Measurements from ENCODE around the gene TMEM106A. TPM values are rescaled to one million over a fixed set of nuclear protein-coding genes. Genes with fewer than 3 reads are reported as not detected.

The TMEM106A gene
- total and polyA plus RNA-seq, 4 donors = 4.3 to 22.4 (median 10.0) TPM

GRCh38 chr17:43216762-43217613 is 5.3 kb downstream of the TMEM106A start:
- 95 to 97% methylated on average over 4 of the region's 4 CpGs for WGBS, 2 donors
- Histone ChIP-seq H3K27ac (ENCODE audit: low read depth in 1 of 2, low read length in 1 of 2) (no peak overlapping the region), H3K9ac (ENCODE audit: insufficient read depth in 1 of 2, low read length in 2 of 2) (no peak overlapping the region), H3K36me3 (ENCODE audit: control insufficient read depth in 4 of 4, insufficient read depth in 4 of 4, low read length in 4 of 4) (peaks cover 0 to 28% (median 11%) of the 10 kb centered on the region in 4 donors), H3K27me3 (ENCODE audit: control insufficient read depth in 3 of 3, insufficient read depth in 3 of 3, low read length in 2 of 3) (no peaks in the 10 kb centered on the region), H3K4me3 (no peak overlapping the region), H3K9me3 (ENCODE audit: control insufficient read depth in 4 of 4, insufficient read depth in 3 of 4, low read length in 3 of 4) (no peaks in the 10 kb centered on the region), H3K4me1 (ENCODE audit: control insufficient read depth in 5 of 5, insufficient read depth in 5 of 5, low read length in 5 of 5) (peaks cover 0 to 16% (median 10%) of the 10 kb centered on the region in 5 donors)
- TF ChIP-seq CTCF (IDR thresholded peaks at IDR 0.05; ENCODE audit: control extremely low read depth, extremely low read depth) = no peak
- DNase-seq (no peak), ATAC-seq (ENCODE audit: insufficient read depth, low FRiP score) (no peak)

GRCh38 chr17:43217614-43218087 is 6.0 kb downstream of the TMEM106A start:
- H3K9ac ChIP-seq (ENCODE audit: insufficient read depth in 1 of 2, low read length in 2 of 2) = no peak overlapping the region
- no peak overlapping the region for H3K4me3 ChIP-seq
- no peaks in the 10 kb centered on the region for H3K9me3 ChIP-seq (ENCODE audit: control insufficient read depth in 4 of 4, insufficient read depth in 3 of 4, low read length in 3 of 4)
- DNase-seq = no peak
- H3K27me3 ChIP-seq (ENCODE audit: control insufficient read depth in 3 of 3, insufficient read depth in 3 of 3, low read length in 2 of 3) = no peaks in the 10 kb centered on the region
- ATAC-seq (ENCODE audit: insufficient read depth, low FRiP score) = peak; percentile 4
- H3K27ac ChIP-seq (ENCODE audit: low read depth in 1 of 2, low read length in 1 of 2) = no peak overlapping the region
- WGBS, 2 donors = 96 to 100% methylated on average over 2 of the region's 2 CpGs
- H3K4me1 ChIP-seq (ENCODE audit: control insufficient read depth in 5 of 5, insufficient read depth in 5 of 5, low read length in 5 of 5) = peaks cover 0 to 14% (median 5%) of the 10 kb centered on the region in 5 donors
- H3K36me3 ChIP-seq (ENCODE audit: control insufficient read depth in 4 of 4, insufficient read depth in 4 of 4, low read length in 4 of 4) = peaks cover 0 to 28% (median 12%) of the 10 kb centered on the region in 4 donors
- TF ChIP-seq CTCF (IDR thresholded peaks at IDR 0.05; ENCODE audit: control extremely low read depth, extremely low read depth) = no peak

DNA sequence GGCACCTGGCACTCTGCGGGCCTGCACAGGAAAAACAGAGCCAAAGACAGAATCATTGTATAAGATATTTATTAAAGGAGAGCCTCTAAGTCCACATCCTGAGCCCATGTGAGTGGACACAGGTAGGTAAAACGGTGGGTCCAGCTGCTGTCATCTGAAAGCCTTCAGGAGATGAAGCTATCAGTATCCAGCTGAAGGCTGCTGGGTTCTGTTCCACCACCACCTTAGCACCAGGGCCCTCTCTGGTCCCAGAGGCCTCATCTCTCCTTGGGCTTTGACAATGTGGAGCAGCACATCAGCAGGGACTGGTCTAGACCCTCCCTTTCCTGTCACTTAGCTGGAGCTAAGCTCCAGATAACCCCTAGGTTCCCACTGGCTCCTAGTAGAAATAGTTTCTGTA is 7.3 kb downstream of the TMEM106A start:
- WGBS, 2 donors = 92 to 95% methylated on average over 2 of the region's 2 CpGs

More for the DNA sequence above, 7.3 kb downstream of the TMEM106A start:
- H3K27me3 ChIP-seq (ENCODE audit: control insufficient read depth in 3 of 3, insufficient read depth in 3 of 3, low read length in 2 of 3) = no peaks in the 10 kb centered on the region
- peaks cover 0 to 4% (median 2%) of the 10 kb centered on the region in 5 donors for H3K4me1 ChIP-seq (ENCODE audit: control insufficient read depth in 5 of 5, insufficient read depth in 5 of 5, low read length in 5 of 5)
- no peaks in the 10 kb centered on the region for H3K9me3 ChIP-seq (ENCODE audit: control insufficient read depth in 4 of 4, insufficient read depth in 3 of 4, low read length in 3 of 4)
- H3K9ac ChIP-seq (ENCODE audit: insufficient read depth in 1 of 2, low read length in 2 of 2) = no peak overlapping the region
- peaks cover 0 to 23% (median 11%) of the 10 kb centered on the region in 4 donors for H3K36me3 ChIP-seq (ENCODE audit: control insufficient read depth in 4 of 4, insufficient read depth in 4 of 4, low read length in 4 of 4)
- DNase-seq = no peak
- no peak for TF ChIP-seq CTCF (IDR thresholded peaks at IDR 0.05; ENCODE audit: control extremely low read depth, extremely low read depth)
- H3K4me3 ChIP-seq = no peak overlapping the region
- no peak for ATAC-seq (ENCODE audit: insufficient read depth, low FRiP score)
- no peak overlapping the region for H3K27ac ChIP-seq (ENCODE audit: low read depth in 1 of 2, low read length in 1 of 2)

Data from lung (tissue), 12 donors.